Measurements from ENCODE around the gene RBFOX2.
"Not testable (repeated sequence)": the region's sequence is repeated elsewhere in the genome, so short reads cannot be mapped to it uniquely, and the experiment has no call there.

DNA sequence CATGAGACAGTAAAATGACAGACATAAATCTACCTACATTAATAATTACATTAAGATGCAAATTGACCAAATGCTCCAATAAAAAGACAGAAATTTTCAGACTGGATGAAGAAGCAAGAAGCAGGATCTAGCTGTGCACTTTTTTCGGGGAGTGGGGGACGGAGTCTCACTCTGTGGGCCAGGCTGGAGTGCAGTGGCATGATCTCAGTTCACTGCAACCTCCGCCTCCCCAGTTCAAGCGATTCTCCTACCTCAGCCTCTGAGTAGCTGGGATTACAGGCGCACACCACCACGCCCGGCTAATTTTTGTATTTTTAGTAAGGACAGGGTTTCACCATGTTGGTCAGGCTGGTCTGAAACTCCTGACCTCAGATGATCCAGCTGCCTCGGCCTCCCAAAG is 222.0 kb downstream of the RBFOX2 start:
- TF ChIP-seq, protein P1, sequence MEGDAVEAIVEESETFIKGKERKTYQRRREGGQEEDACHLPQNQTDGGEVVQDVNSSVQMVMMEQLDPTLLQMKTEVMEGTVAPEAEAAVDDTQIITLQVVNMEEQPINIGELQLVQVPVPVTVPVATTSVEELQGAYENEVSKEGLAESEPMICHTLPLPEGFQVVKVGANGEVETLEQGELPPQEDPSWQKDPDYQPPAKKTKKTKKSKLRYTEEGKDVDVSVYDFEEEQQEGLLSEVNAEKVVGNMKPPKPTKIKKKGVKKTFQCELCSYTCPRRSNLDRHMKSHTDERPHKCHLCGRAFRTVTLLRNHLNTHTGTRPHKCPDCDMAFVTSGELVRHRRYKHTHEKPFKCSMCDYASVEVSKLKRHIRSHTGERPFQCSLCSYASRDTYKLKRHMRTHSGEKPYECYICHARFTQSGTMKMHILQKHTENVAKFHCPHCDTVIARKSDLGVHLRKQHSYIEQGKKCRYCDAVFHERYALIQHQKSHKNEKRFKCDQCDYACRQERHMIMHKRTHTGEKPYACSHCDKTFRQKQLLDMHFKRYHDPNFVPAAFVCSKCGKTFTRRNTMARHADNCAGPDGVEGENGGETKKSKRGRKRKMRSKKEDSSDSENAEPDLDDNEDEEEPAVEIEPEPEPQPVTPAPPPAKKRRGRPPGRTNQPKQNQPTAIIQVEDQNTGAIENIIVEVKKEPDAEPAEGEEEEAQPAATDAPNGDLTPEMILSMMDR (IDR thresholded peaks at IDR 0.05; ENCODE audit: low read depth, low read length), result not testable (repeated sequence)
- not testable (repeated sequence) for TF ChIP-seq POLR2A (IDR thresholded peaks at IDR 0.05; ENCODE audit: extremely low read depth, insufficient read length); MYC (IDR thresholded peaks at IDR 0.05; ENCODE audit: low read depth, low read length)
- TF ChIP-seq, protein P2, sequence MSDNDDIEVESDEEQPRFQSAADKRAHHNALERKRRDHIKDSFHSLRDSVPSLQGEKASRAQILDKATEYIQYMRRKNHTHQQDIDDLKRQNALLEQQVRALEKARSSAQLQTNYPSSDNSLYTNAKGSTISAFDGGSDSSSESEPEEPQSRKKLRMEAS (IDR thresholded peaks at IDR 0.05; ENCODE audit: low read depth, low read length), result not testable (repeated sequence)
